Urinary bladder (tissue), 4 donors: ENCODE measurements around the gene ADA. TPM values are rescaled to one million over a fixed set of nuclear protein-coding genes. Genes with fewer than 3 reads are reported as not detected.
"Not testable (repeated sequence)": the region's sequence is repeated elsewhere in the genome, so short reads cannot be mapped to it uniquely, and the experiment has no call there.

Source experiments
- DNase-seq: peaks from one replicate; pipeline ENCODE4 v3.0.0-alpha.2; 2015; ENCODE audit errors: extremely low spot score
- H3K27ac ChIP-seq: one replicate; pipeline ENCODE4 v1.5.1; 2013; ENCODE audit warnings: low read depth, mild to moderate bottlenecking, moderate library complexity
- H3K36me3 ChIP-seq: one replicate; pipeline ENCODE4 v1.6.1; 2013; ENCODE audit warnings: mild to moderate bottlenecking, moderate library complexity; ENCODE audit not compliant: insufficient read depth
- H3K4me1 ChIP-seq: one replicate; pipeline ENCODE4 v1.6.1; 2013; ENCODE audit warnings: mild to moderate bottlenecking, moderate library complexity; ENCODE audit not compliant: insufficient read depth
- H3K4me3 ChIP-seq: one replicate; pipeline ENCODE4 v1.5.1; 2013; ENCODE audit warnings: low read depth, low read length
- WGBS: extraction: QIAGEN DNeasy Blood & Tissue Kit; methylation state at CpG from one replicate; pipeline ENCODE4 v1.1.7; 2013; 5-methylcytosine and 5-hydroxymethylcytosine counted together
- polyA plus RNA-seq: library from polyadenylated mRNA; stranded (reverse); fragments of 200-250 nt; gene quantifications from one replicate; pipeline ENCODE4 v1.2.3, GENCODE V29; 2013
- total RNA-seq: library from RNA; depleted of rRNA; stranded (reverse); fragments of >200 nt; gene quantifications from one replicate; pipeline ENCODE4 v1.2.3, GENCODE V29; 2014
- donor health status: healthy with polysubstance abuse.
- donor health status: healthy.

The ADA gene
- total and polyA plus RNA-seq, 2 donors = 2.2 to 6.5 TPM

- H3K27ac ChIP-seq = no peak overlapping the region
- H3K4me1 ChIP-seq = no peaks in the 10 kb centered on the region
- WGBS = 78% methylated on average over 5 of the region's 5 CpGs
- H3K36me3 ChIP-seq = no peaks in the 10 kb centered on the region
- DNase-seq = no peak
- H3K4me3 ChIP-seq = no peak overlapping the region
Measured at GRCh38 chr20:44660581-44660980, 9.1 kb upstream of the ADA start.

DNA sequence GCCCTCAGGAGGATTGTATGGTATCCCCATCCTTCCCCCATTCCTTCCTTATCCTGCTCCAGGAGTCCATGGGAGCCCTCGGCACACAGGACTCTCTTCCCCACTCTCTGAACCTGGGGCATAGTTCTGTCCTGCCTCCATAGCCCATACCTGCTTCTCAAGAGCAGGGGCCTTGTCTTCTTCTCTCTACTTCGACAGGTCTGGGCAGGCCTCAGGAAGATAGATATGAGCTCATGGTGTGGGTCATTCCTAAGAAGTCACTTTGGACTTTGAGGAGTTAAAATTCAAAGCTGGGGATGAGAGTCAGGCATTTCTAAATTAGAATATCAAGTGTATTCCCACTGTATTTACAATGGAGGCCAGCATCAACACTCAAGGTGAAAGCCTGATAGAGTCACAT lies 8.4 kb upstream of the ADA start:
- no peak overlapping the region for H3K4me3 ChIP-seq
- no peaks in the 10 kb centered on the region for H3K4me1 ChIP-seq
- H3K36me3 ChIP-seq = no peaks in the 10 kb centered on the region
- 91% methylated on average over 2 of the region's 2 CpGs for WGBS
- no peak for DNase-seq
- no peak overlapping the region for H3K27ac ChIP-seq

DNA sequence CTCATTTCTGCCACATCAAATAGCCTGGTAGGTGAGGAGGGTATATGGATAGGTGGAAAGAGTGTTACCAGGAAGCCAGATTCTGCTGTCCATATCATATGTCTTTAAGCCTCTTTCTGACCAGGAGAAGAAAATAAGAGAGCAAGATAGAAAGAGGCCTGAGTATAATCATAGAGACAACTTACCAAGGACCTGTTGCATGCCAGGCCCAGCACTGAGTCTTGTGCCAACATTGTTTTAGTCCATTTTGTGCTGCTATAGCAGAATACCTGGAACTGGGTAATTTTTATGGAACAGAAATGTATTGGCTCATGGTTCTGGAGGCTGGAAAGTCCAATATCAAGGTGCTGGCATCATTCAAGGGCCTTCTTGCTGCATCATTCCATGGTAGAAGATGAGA lies 7.3 kb upstream of the ADA start:
- no peaks in the 10 kb centered on the region for H3K36me3 ChIP-seq
- H3K4me1 ChIP-seq = no peaks in the 10 kb centered on the region
- H3K27ac ChIP-seq = no peak overlapping the region
- no peak overlapping the region for H3K4me3 ChIP-seq
- no peak for DNase-seq

- H3K36me3 ChIP-seq = no peaks in the 10 kb centered on the region
- no peaks in the 10 kb centered on the region for H3K4me1 ChIP-seq
- WGBS = 97% methylated on average over 2 of the region's 2 CpGs
- H3K4me3 ChIP-seq = no peak overlapping the region
- DNase-seq = no peak
- no peak overlapping the region for H3K27ac ChIP-seq
Measured at GRCh38 chr20:44657875-44658274, 6.4 kb upstream of the ADA start.

GRCh38 chr20:44656448-44656847 lies 4.9 kb upstream of the ADA start:
- Histone ChIP-seq H3K36me3 (no peaks in the 10 kb centered on the region), H3K27ac (no peak overlapping the region), H3K4me1 (peaks cover under 1% of the 10 kb centered on the region), H3K4me3 (no peak overlapping the region)
- no peak for DNase-seq
- 57% methylated on average over 3 of the region's 3 CpGs for WGBS

DNA sequence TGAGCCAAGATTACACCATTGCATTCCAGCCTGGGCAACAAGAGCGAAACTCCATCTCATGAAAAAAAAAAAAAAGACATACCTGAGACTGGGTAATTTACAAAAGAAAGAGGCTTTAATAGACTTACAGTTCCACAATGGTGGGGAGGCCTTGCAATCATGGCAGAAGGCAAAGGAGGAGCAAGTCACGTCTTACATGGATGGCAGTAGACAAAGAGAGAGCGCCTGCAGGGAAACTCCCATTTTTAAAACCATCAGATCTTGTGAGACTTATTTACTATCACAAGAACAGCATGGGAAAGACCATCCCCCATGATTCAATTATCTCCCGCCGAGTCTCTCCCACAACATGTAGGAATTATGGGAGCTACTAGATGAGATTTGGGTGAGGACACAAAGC lies 2.7 kb upstream of the ADA start:
- not testable (repeated sequence) for DNase-seq, H3K4me3 ChIP-seq, H3K4me1 ChIP-seq, H3K36me3 ChIP-seq, H3K27ac ChIP-seq
- WGBS = 94% methylated on average over 5 of the region's 5 CpGs

DNA sequence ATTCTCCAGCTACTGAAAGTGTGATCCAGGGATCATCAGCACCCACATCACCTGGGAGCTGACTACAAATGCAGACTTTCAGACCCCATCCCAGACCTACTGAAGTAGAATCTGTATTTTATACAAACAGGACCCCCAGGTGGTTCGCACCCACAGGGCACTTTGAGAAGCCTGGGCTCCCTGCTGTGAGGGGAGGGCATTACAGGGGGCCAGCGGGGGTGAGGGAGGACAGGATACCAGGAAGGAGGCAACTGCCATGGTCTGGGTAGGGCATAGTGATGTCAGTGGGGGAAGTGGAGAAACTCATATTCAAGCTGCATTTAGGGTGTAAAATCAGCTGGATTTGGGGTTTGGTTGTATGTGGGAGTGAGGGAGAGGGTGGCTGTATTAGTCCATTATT lies 2.0 kb upstream of the ADA start:
- Histone ChIP-seq H3K27ac (no peak overlapping the region), H3K36me3 (no peaks in the 10 kb centered on the region), H3K4me1 (peaks cover 2% of the 10 kb centered on the region), H3K4me3 (no peak overlapping the region)
- WGBS = 90% methylated on average over 2 of the region's 2 CpGs
- no peak for DNase-seq

DNA sequence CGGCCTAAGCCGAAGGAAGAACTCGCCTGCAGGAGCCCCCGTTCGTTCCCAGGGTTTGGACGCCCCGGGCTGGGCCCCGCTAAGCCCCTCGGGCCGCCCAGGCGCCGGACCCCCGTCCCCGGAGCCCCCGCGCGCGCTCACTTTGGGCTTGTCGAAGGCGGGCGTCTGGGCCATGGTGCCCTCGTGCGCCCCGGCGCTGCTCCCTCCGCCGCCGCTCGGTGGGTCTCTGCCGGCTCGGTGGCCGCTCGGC lies 140 bp downstream of the ADA start:
- Histone ChIP-seq H3K36me3 (no peaks in the 10 kb centered on the region), H3K4me3 (peak overlapping the region; percentile 78), H3K4me1 (peaks cover 2% of the 10 kb centered on the region), H3K27ac (no peak overlapping the region)
- WGBS = under 1% methylated on average over 33 of the region's 33 CpGs
- DNase-seq = no peak

DNA sequence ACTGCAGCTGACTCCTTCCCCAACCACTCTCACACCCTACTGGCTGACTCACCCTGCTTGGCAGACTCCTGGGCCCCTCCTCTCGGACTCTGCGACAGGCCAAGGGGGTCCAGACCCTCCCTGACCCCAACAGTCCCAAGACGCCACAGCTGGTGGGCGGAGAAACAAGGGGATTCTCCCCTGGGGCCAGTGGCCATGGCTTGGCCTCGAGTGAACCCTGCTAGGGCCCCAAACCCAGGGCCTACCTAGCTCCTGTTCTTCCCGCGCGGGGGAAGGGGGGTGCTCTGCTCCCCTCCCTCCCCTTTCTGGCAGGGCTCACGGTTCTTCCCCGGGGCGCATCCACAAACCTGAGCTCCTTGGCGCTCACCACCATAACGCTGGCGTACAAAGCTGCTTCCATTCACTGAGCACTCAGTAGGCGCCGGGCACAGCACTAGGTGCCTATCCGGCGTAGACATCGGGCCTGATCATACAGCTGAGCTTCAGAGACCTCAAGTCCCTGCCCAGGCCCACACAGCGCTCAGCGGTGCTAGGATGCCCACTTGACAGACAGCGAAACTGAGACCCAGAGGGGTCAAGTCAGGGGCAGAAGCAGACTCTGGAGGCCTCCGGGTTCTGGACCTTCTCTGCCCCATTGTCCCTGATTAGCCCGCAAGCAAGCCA lies 597 bp downstream of the ADA start:
- WGBS = 54% methylated on average over 24 of the region's 24 CpGs
- peak overlapping the region; percentile 78 for H3K4me3 ChIP-seq
- no peak for DNase-seq
- H3K27ac ChIP-seq = no peak overlapping the region
- no peaks in the 10 kb centered on the region for H3K36me3 ChIP-seq
- peaks cover 2% of the 10 kb centered on the region for H3K4me1 ChIP-seq

GRCh38 chr20:44649976-44650375 lies 1.5 kb downstream of the ADA start:
- peaks cover 2% of the 10 kb centered on the region for H3K4me1 ChIP-seq
- no peak overlapping the region for H3K27ac ChIP-seq
- 88% methylated on average over 6 of the region's 6 CpGs for WGBS
- no peak overlapping the region for H3K4me3 ChIP-seq
- DNase-seq = no peak
- no peaks in the 10 kb centered on the region for H3K36me3 ChIP-seq

DNA sequence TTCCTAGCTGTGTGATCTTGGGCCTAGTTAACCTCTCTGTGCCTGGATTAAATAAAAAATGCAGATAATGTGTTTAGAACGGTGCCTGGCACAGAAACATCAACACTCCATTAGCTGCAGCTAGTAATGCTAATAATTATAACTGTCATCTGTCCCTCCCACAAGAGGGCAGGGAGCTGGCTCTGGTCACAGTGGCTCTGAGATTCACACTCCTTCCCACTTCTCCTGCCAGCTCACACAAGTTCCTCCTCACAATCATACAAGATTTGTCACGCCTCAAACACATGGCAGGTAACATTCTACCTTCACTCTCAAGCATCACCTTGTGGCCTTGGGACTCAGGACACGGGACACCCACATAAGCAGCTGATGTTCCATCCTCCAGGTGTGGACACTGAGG lies 2.4 kb downstream of the ADA start:
- Histone ChIP-seq H3K4me1 (peaks cover 2% of the 10 kb centered on the region), H3K4me3 (no peak overlapping the region), H3K27ac (no peak overlapping the region), H3K36me3 (no peaks in the 10 kb centered on the region)
- 79% methylated on average over 3 of the region's 3 CpGs for WGBS
- no peak for DNase-seq

GRCh38 chr20:44648579-44648978 lies 2.9 kb downstream of the ADA start:
- DNase-seq = no peak
- peaks cover 2% of the 10 kb centered on the region for H3K4me1 ChIP-seq
- no peak overlapping the region for H3K4me3 ChIP-seq
- no peak overlapping the region for H3K27ac ChIP-seq
- 77% methylated on average over 7 of the region's 7 CpGs for WGBS
- H3K36me3 ChIP-seq = no peaks in the 10 kb centered on the region

DNA sequence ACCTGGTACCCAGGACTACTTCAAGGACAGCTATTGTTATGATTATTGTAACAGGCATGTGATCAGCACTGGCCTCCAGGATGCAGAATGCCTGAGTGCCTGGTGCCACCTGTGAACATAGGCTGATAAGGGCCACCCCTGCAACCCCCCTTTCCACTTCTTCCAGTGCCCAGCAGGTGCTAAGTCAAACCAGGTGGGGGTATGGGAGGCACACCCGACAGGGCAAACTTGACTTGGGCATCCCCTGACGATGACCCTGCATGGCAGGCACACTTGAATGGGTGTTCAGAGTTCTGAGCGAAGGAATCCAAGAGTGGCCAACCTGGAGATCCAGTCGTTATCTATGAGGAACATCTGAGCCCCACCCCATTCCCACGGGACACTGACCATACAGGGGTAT lies 3.4 kb downstream of the ADA start:
- WGBS = 92% methylated on average over 5 of the region's 5 CpGs
- no peaks in the 10 kb centered on the region for H3K36me3 ChIP-seq
- DNase-seq = no peak
- H3K4me3 ChIP-seq = no peak overlapping the region
- peaks cover 2% of the 10 kb centered on the region for H3K4me1 ChIP-seq
- no peak overlapping the region for H3K27ac ChIP-seq

DNA sequence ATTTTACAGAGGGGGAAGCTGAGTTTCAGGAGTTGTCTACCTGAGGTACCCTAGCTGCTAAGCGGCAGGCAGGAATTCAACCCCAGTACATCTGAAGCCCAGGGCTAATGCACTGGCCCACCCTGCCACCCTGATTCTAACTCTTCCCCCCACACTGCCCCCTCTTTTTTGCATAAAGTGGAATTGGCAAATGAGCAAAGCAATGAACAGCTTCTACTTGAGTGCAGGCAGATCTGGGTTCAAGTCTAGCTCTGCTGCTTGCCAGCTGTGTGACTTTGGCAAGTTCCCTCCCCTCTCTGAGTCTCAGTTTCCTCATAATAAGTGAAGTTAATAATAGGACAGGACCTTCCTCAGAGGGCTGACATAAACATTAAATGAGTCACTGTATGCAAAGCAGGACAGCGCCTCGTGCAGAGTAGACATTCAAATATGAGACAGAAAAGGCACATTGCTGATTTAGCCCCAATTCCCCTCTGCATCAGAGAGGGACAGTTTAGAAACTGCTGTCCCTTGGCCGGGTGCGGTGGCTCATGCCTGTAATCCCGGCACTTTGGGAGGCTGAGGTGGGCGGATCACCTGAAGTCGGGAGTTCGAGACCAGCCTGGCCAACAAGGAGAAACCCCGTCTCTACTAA lies 4.7 kb downstream of the ADA start:
- no peak for DNase-seq
- peaks cover 2% of the 10 kb centered on the region for H3K4me1 ChIP-seq
- H3K27ac ChIP-seq = no peak overlapping the region
- no peaks in the 10 kb centered on the region for H3K36me3 ChIP-seq
- no peak overlapping the region for H3K4me3 ChIP-seq
- WGBS = 81% methylated on average over 10 of the region's 10 CpGs
